Loucy (cell line): Measurements from ENCODE around the gene AP1G2.

Experiments used
- H2AFZ ChIP-seq: fragments of 200-600 bp; sonication (generic); 2 replicates; pipeline ENCODE4 v1.6.0; 2016; ENCODE audit warnings: antibody characterized with exemption, mild to moderate bottlenecking, low read length, moderate library complexity
- H3F3A ChIP-seq: fragments of 200-600 bp; 2 replicates; pipeline ENCODE4 v1.6.0; 2016; ENCODE audit warnings: antibody characterized with exemption, low read depth, mild to moderate bottlenecking
- H3K27me3 ChIP-seq: fragments of 200-600 bp; sonication (generic); 2 replicates; pipeline ENCODE4 v1.6.1; 2014; ENCODE audit warnings: low read length, mild to moderate bottlenecking; ENCODE audit not compliant: insufficient read depth, poor library complexity, severe bottlenecking
- H3K36me3 ChIP-seq: fragments of 200-600 bp; sonication (generic); 2 replicates; pipeline ENCODE4 v1.6.1; 2016; ENCODE audit warnings: low read length; ENCODE audit not compliant: insufficient read depth
- H3K4me1 ChIP-seq: fragments of 200-600 bp; sonication (generic); 2 replicates; pipeline ENCODE4 v1.5.1; 2014; ENCODE audit warnings: low read length, mild to moderate bottlenecking; ENCODE audit not compliant: insufficient read depth, poor library complexity, severe bottlenecking
- H3K4me2 ChIP-seq: fragments of 200-600 bp; sonication (generic); 2 replicates; pipeline ENCODE4 v1.6.0; 2014; ENCODE audit warnings: antibody characterized with exemption, low read length, low read depth, mild to moderate bottlenecking; ENCODE audit not compliant: poor library complexity, severe bottlenecking
- H3K4me3 ChIP-seq: fragments of 200-600 bp; sonication (generic); 2 replicates; pipeline ENCODE4 v1.5.1; 2014; ENCODE audit warnings: low read length, mild to moderate bottlenecking, mixed read lengths; ENCODE audit not compliant: poor library complexity, severe bottlenecking
- H3K79me2 ChIP-seq: fragments of 200-600 bp; sonication (generic); 2 replicates; pipeline ENCODE4 v1.6.1; 2014; ENCODE audit warnings: low read length; ENCODE audit not compliant: insufficient read depth
- H3K9ac ChIP-seq: fragments of 200-600 bp; sonication (generic); 2 replicates; pipeline ENCODE4 v1.6.0; 2014; ENCODE audit warnings: mild to moderate bottlenecking, low read depth, low read length, moderate library complexity; ENCODE audit not compliant: poor library complexity, severe bottlenecking
- H3K9me2 ChIP-seq: fragments of 200-600 bp; sonication (generic); replicated peaks from 2 replicates; pipeline ENCODE4 v1.6.1; 2016; ENCODE audit warnings: low read depth, low read length, mixed read lengths
- H3K9me3 ChIP-seq: fragments of 200-600 bp; sonication (generic); 2 replicates; pipeline ENCODE4 v1.6.1; 2014; ENCODE audit warnings: mild to moderate bottlenecking, antibody characterized with exemption, low read length, low read depth; ENCODE audit not compliant: insufficient read depth
- H4K20me1 ChIP-seq: fragments of 200-600 bp; sonication (generic); 2 replicates; pipeline ENCODE4 v1.6.0; 2014; ENCODE audit warnings: antibody characterized with exemption, low read length, mild to moderate bottlenecking; ENCODE audit not compliant: insufficient read depth, poor library complexity, severe bottlenecking
- EZH2phosphoT487 ChIP-seq: fragments of 200-600 bp; IDR thresholded peaks from 2 replicates; pipeline ENCODE4 v1.6.1; 2018; ENCODE audit warnings: antibody characterized with exemption, mild to moderate bottlenecking, moderate library complexity, borderline replicate concordance
- TF ChIP-seq, protein P1 (sequence below): fragments of 200-600 bp; sonication (generic); conservative IDR thresholded peaks from 2 replicates; pipeline ENCODE4 v1.5.1; 2014; ENCODE audit warnings: mild to moderate bottlenecking, antibody characterized with exemption, low read length

AP1G2 gene

DNA sequence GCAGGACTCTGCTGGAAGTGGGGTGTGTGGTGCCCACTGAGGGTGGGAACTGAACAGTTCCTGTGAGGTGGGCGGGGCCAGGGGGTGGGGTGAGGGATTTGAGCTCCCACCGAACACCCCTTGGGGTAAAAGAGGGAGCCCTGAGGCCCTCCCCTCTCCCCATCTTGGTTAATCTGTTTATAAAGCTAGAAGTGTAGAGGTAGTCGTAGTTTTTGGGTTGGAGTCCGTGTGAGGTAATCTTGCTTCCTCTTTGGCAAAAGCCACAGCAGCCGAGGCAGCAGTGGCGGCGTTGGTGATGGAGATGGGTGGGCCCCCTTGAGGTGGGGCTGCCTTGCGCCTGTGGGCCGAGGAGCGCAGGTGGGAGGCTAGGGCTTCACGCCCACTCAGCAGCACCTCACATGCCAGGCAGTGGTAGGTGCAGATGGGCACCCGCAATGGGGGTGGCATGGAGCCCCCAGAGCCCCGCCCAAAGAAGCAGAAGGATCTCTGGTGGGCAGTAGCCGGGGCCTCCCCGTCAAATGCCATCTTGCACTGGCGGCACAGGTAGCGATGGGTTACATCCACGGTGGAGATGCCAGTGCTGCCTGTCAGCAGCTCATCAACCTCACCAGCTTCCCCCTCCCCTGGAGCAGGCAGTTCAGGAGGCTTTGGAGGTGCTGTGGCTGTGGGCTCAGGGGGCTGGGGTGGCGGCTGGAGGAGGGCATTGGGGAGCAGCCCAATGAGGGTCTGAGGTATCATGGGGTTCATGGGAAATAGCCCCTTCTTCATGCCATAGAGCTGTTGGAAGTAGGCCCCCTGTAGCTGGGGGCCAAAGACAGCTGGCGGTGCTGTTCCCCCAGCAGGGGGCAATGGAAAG is 45.6 kb downstream of the AP1G2 start:
- Histone ChIP-seq H3F3A (no peaks in the 10 kb centered on the region), H3K9ac (no peak overlapping the region), H3K4me1 (no peaks in the 10 kb centered on the region), H3K79me2 (no peaks in the 10 kb centered on the region), H3K27me3 (no peaks in the 10 kb centered on the region), H3K9me2 (no peaks in the 10 kb centered on the region), H3K9me3 (no peaks in the 10 kb centered on the region), H3K4me3 (no peak overlapping the region), H3K4me2 (no peak overlapping the region), H2AFZ (no peak overlapping the region), H4K20me1 (no peaks in the 10 kb centered on the region), H3K36me3 (no peaks in the 10 kb centered on the region)
- TF ChIP-seq, protein P1, sequence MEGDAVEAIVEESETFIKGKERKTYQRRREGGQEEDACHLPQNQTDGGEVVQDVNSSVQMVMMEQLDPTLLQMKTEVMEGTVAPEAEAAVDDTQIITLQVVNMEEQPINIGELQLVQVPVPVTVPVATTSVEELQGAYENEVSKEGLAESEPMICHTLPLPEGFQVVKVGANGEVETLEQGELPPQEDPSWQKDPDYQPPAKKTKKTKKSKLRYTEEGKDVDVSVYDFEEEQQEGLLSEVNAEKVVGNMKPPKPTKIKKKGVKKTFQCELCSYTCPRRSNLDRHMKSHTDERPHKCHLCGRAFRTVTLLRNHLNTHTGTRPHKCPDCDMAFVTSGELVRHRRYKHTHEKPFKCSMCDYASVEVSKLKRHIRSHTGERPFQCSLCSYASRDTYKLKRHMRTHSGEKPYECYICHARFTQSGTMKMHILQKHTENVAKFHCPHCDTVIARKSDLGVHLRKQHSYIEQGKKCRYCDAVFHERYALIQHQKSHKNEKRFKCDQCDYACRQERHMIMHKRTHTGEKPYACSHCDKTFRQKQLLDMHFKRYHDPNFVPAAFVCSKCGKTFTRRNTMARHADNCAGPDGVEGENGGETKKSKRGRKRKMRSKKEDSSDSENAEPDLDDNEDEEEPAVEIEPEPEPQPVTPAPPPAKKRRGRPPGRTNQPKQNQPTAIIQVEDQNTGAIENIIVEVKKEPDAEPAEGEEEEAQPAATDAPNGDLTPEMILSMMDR: no peak
- no peak for TF ChIP-seq EZH2phosphoT487

DNA sequence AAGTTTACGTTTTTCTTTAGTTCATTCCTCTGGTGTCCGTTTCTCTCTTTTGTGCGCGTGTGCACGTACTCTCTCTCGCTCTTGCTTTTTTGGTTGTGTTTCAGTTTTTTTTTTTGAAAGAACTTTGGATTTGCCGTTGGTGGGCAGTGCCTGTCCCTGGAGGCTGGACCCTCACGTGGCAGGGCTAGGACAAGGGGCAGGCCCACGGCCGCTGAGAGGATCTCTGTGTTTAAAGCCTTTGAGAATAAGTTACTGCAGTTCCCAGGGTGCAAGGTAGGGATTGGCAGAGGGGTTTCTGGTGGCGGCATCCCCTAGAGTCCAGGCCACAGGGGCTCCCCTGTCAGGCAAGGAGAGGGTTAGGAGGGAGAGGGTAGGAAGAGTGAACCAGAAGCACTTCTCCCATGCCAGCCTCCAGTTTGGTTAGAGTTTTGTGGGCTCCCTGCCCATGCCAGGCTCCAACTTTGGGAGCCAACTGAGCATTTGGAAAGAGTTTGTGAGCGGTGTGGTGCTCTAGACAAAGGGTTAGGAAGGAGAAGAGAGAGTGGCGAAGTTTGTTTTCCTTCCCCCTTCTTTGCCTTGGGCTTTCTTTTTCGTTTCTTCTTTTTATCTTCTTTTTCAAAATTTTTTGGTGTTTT is 46.6 kb downstream of the AP1G2 start:
- no peaks in the 10 kb centered on the region for H3K9me3 ChIP-seq

DNA sequence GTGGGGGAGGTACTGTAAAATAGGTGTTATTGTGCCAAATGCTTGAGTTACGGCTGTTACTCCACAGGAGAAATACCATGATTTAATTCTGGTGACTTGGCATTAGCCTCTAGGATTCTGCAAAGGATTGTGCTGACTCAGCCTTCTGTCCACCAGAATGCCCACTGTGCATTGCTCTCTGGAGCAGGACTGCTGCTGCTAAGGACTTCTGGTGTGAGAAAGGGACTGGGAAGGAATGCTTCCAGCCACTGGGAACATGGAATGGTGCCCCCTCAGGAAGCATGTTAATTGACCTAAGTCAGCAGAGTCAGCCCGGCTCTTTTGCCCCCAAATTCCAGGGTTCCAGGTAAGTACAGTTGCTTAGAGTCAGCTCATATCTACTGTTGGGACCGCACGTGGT is 48.9 kb downstream of the AP1G2 start:
- Histone ChIP-seq H3K4me2 (no peak overlapping the region), H3K9me2 (no peaks in the 10 kb centered on the region), H3K27me3 (no peaks in the 10 kb centered on the region), H3K79me2 (no peaks in the 10 kb centered on the region), H3K9ac (no peak overlapping the region), H3K36me3 (no peaks in the 10 kb centered on the region), H4K20me1 (no peaks in the 10 kb centered on the region), H2AFZ (no peak overlapping the region), H3K4me3 (no peak overlapping the region), H3F3A (no peaks in the 10 kb centered on the region), H3K9me3 (no peaks in the 10 kb centered on the region), H3K4me1 (no peaks in the 10 kb centered on the region)
- TF ChIP-seq EZH2phosphoT487: no peak
- TF ChIP-seq, protein P1: no peak

More for the DNA sequence above, 46.6 kb downstream of the AP1G2 start:
- no peak overlapping the region for H3K4me2 ChIP-seq
- no peaks in the 10 kb centered on the region for H3K4me1 ChIP-seq
- H2AFZ ChIP-seq: no peak overlapping the region
- no peaks in the 10 kb centered on the region for H3K36me3 ChIP-seq
- TF ChIP-seq, protein P1: no peak
- no peak for TF ChIP-seq EZH2phosphoT487
- no peaks in the 10 kb centered on the region for H3F3A ChIP-seq
- no peaks in the 10 kb centered on the region for H3K9me2 ChIP-seq
- H3K79me2 ChIP-seq: no peaks in the 10 kb centered on the region
- H3K27me3 ChIP-seq: no peaks in the 10 kb centered on the region
- no peaks in the 10 kb centered on the region for H4K20me1 ChIP-seq
- H3K9ac ChIP-seq: no peak overlapping the region
- H3K4me3 ChIP-seq: no peak overlapping the region
